ENCODE results near the gene CTIF. TPM values are rescaled to one million over a fixed set of nuclear protein-coding genes. Genes with fewer than 3 reads are reported as not detected.

Gene CTIF
- total RNA-seq, 5 donors from 2014 or later (not counting 1 experiment from before 2014, with no cell fraction given) = 3.2 to 6.7 (median 4.7) TPM

DNA sequence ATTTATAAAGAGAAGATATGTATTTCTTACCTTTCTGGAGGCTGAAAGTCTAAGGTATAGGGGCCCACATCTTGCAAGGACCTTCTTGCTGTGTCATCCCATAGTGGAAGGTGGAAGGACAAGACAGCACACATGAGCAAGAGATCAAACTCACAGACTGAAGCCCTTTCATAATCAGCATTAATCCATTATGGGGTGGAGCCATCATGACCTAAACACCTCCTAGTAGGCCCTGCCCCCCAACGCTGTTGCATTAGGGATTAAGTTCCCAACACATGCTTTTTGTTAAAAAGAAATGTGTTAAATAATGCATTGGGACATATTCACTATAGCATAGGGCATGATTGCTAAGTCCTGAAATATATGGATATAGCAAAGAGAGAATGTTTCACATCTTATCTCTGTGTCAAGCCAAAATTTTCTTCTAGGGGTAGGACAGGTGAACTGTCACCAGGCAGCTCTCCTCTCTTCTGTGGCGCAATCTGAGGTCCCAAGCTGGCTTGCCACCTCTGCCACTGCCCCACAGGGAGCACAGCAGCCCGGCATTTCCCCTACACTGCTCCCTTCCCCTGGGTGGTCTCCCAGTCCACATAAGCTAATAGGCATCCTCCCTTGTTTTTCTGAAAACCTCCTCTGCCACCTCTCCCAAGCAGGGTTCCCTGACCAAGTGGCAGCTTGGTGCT is 8.3 kb upstream of the CTIF start:
- no peaks in the 10 kb centered on the region for H3K36me3 Mint-ChIP-seq
- whole genome bisulfite sequencing (ENCODE audit: insufficient coverage) = 90% methylated on average over 2 of the region's 3 CpGs
- H3K36me3 ChIP-seq (ENCODE audit: control insufficient read depth in 2 of 2, extremely low read depth in 1 of 2, insufficient read depth in 1 of 2, low read length in 1 of 2) = no peaks in the 10 kb centered on the region
- H3K27ac ChIP-seq (ENCODE audit: low read length) = no peak overlapping the region
- peaks cover 22 to 33% of the 10 kb centered on the region in 2 donors for H3K27me3 Mint-ChIP-seq
- peaks cover 0 to 7% of the 10 kb centered on the region in 2 experiments for H3K27me3 ChIP-seq (replicated peaks in 1 of 2; ENCODE audit: control insufficient read depth in 2 of 2, extremely low read depth in 1 of 2, insufficient read depth in 2 of 2, low read length in 1 of 2)
- CTCF ChIA-PET = no interaction called here
- peaks cover 0 to 3% (median 0%) of the 10 kb centered on the region in 3 donors for H3K4me1 Mint-ChIP-seq
- ATAC-seq (replicated peaks in 1 of 4) (no peak), DNase-seq (no peak)
- POLR2A ChIA-PET = no interaction called here
- no peak overlapping the region for H3K27ac Mint-ChIP-seq
- H3K9me3 Mint-ChIP-seq = no peaks in the 10 kb centered on the region
- no peaks in the 10 kb centered on the region for H3K4me1 ChIP-seq (ENCODE audit: control insufficient read depth in 1 of 2, extremely low read depth in 1 of 2, insufficient read depth in 2 of 2, low read length in 2 of 2)
- no peaks in the 10 kb centered on the region for H3K9me3 ChIP-seq
- no peak overlapping the region for H3K4me3 ChIP-seq (ENCODE audit: control insufficient read depth in 1 of 2, extremely low read depth in 1 of 2, low read length in 1 of 2)
- no peak overlapping the region for H3K4me3 Mint-ChIP-seq

DNA sequence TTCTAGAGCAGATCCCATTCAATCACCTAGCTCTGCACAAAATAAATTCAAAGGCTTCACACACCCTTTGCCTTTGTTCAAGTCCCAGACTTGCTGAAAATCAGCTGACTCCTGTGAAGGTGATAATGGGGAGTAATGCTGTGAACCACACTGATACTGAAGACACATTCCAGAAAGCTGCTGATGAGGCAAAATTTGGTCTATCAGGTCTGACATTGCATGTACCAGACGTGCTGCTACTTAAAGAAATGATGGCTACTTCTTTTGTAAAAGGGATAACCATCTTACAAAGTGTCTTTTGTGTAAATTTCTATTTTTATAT is 7.8 kb upstream of the CTIF start:
- Histone ChIP-seq H3K4me3 (ENCODE audit: control insufficient read depth in 1 of 2, extremely low read depth in 1 of 2, low read length in 1 of 2) (no peak overlapping the region), H3K36me3 (ENCODE audit: control insufficient read depth in 2 of 2, extremely low read depth in 1 of 2, insufficient read depth in 1 of 2, low read length in 1 of 2) (no peaks in the 10 kb centered on the region), H3K27ac (ENCODE audit: low read length) (no peak overlapping the region), H3K9me3 (no peaks in the 10 kb centered on the region), H3K4me1 (ENCODE audit: control insufficient read depth in 1 of 2, extremely low read depth in 1 of 2, insufficient read depth in 2 of 2, low read length in 2 of 2) (no peaks in the 10 kb centered on the region), H3K27me3 (replicated peaks in 1 of 2; ENCODE audit: control insufficient read depth in 2 of 2, extremely low read depth in 1 of 2, insufficient read depth in 2 of 2, low read length in 1 of 2) (peaks cover 0 to 10% of the 10 kb centered on the region in 2 experiments)
- H3K27ac Mint-ChIP-seq = no peak overlapping the region
- H3K36me3 Mint-ChIP-seq = no peaks in the 10 kb centered on the region
- H3K4me3 Mint-ChIP-seq = no peak overlapping the region
- peaks cover 0 to 3% (median 0%) of the 10 kb centered on the region in 3 donors for H3K4me1 Mint-ChIP-seq
- peaks cover 21 to 34% of the 10 kb centered on the region in 2 donors for H3K27me3 Mint-ChIP-seq
- ChIA-PET CTCF (no interaction called here), POLR2A (no interaction called here)
- WGBS (ENCODE audit: insufficient coverage) = no CpG with 5 or more reads among the region's 1 CpG
- no peak for ATAC-seq (replicated peaks in 1 of 4)
- no peaks in the 10 kb centered on the region for H3K9me3 Mint-ChIP-seq
- DNase-seq = no peak

DNA sequence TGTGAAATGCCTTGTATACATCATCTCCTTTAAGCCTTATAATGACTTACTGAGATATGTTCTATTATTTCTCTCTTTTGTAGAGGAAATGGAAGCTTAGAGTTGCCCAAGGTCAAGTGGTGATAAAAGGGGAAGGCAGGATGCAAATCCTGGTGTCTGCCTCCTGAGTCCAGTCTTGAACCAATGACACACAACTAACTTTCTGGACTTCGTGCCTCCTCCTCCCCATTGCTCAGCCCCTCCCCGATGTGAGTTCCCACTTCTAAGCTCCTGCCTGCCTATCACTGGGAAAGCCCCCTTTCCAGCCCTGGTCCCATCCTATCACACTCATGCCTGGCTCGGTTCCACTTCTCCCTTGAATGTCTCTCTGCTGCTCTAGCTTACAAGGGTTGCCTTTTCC is 6.9 kb upstream of the CTIF start:
- Histone ChIP-seq H3K4me1 (ENCODE audit: control insufficient read depth in 1 of 2, extremely low read depth in 1 of 2, insufficient read depth in 2 of 2, low read length in 2 of 2) (no peaks in the 10 kb centered on the region), H3K27ac (ENCODE audit: low read length) (no peak overlapping the region), H3K27me3 (replicated peaks in 1 of 2; ENCODE audit: control insufficient read depth in 2 of 2, extremely low read depth in 1 of 2, insufficient read depth in 2 of 2, low read length in 1 of 2) (peaks cover 0 to 14% of the 10 kb centered on the region in 2 experiments), H3K36me3 (ENCODE audit: control insufficient read depth in 2 of 2, extremely low read depth in 1 of 2, insufficient read depth in 1 of 2, low read length in 1 of 2) (no peaks in the 10 kb centered on the region), H3K9me3 (no peaks in the 10 kb centered on the region), H3K4me3 (ENCODE audit: control insufficient read depth in 1 of 2, extremely low read depth in 1 of 2, low read length in 1 of 2) (no peak overlapping the region)
- no peaks in the 10 kb centered on the region for H3K36me3 Mint-ChIP-seq
- peaks cover 0 to 3% (median 0%) of the 10 kb centered on the region in 3 donors for H3K4me1 Mint-ChIP-seq
- POLR2A ChIA-PET = no interaction called here
- no peaks in the 10 kb centered on the region for H3K9me3 Mint-ChIP-seq
- H3K27me3 Mint-ChIP-seq = peaks cover 21 to 34% of the 10 kb centered on the region in 2 donors
- H3K27ac Mint-ChIP-seq = no peak overlapping the region
- ATAC-seq (replicated peaks in 1 of 4) (no peak), DNase-seq (no peak)
- WGBS (ENCODE audit: insufficient coverage) = 79% methylated on average over 3 of the region's 3 CpGs
- CTCF ChIA-PET = no interaction called here
- H3K4me3 Mint-ChIP-seq = no peak overlapping the region

DNA sequence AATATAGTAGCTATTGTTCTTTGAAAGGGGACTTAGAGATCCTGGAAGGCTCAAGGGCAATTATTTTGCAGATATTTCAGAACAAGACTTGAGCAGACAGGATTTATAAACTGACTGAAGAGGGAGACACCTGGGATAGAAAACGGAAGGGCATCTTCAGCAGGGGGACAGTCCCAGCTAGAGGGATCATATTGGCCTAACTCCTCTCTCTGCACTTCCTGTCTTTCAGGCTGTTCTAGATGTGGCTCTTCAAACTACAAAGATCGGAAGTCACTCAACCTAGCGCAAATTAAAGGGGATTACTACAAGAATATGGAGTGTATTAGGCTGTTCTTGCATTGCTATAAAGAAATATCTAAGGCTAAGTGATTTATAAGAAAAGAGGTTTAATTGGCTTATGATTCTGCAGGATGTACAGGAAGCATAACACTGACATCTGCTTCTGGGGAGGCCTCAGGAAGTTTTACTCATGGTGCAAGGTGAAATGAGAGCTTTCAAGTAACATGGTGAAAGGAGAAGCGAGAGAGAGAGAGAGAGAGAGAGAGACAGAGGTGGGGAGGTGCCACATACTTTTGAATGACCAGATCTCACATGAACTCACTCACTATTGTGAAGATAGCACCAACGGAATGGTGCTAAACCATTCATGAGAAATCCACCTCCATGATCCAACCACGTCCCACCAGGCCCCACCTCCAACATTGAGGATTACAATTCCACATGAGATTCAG is 5.3 kb upstream of the CTIF start:
- no peaks in the 10 kb centered on the region for H3K36me3 ChIP-seq (ENCODE audit: control insufficient read depth in 2 of 2, extremely low read depth in 1 of 2, insufficient read depth in 1 of 2, low read length in 1 of 2)
- no peak overlapping the region for H3K4me3 ChIP-seq (ENCODE audit: control insufficient read depth in 1 of 2, extremely low read depth in 1 of 2, low read length in 1 of 2)
- H3K4me1 Mint-ChIP-seq = peaks cover 0 to 6% (median 4%) of the 10 kb centered on the region in 3 donors
- H3K36me3 Mint-ChIP-seq = no peaks in the 10 kb centered on the region
- 100% methylated on average over 1 of the region's 6 CpGs for WGBS (ENCODE audit: insufficient coverage)
- H3K27ac Mint-ChIP-seq = no peak overlapping the region
- H3K4me1 ChIP-seq (ENCODE audit: control insufficient read depth in 1 of 2, extremely low read depth in 1 of 2, insufficient read depth in 2 of 2, low read length in 2 of 2) = peaks cover 0 to 2% of the 10 kb centered on the region in 2 experiments
- H3K27me3 ChIP-seq (replicated peaks in 1 of 2; ENCODE audit: control insufficient read depth in 2 of 2, extremely low read depth in 1 of 2, insufficient read depth in 2 of 2, low read length in 1 of 2) = peaks cover 0 to 17% of the 10 kb centered on the region in 2 experiments
- ATAC-seq (replicated peaks in 1 of 4) = no peak
- peaks cover 14 to 21% of the 10 kb centered on the region in 2 donors for H3K27me3 Mint-ChIP-seq
- no peaks in the 10 kb centered on the region for H3K9me3 Mint-ChIP-seq
- H3K27ac ChIP-seq (ENCODE audit: low read length) = no peak overlapping the region
- no peak overlapping the region for H3K4me3 Mint-ChIP-seq
- no peak for DNase-seq
- H3K9me3 ChIP-seq = no peaks in the 10 kb centered on the region
- ChIA-PET POLR2A (no interaction called here), CTCF (no interaction called here)

DNA sequence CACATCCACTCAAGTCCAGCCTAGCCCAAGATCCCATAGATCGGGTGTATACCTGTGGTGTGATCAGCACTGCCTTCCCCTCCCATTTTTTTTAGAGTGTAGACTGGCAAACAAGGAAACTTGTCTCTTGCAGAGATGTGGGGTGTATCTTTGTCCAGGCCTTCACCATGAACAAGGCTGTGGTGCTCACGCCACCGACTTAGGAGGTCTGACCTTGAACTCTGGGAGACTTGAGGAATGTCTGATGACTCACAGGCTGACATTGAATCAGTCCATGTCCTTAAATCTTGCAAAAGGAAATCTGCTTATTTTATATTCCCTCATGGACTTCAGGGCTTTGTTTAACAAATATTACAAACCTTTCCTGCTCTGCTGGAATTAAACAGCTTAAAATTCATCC is 4.5 kb upstream of the CTIF start:
- DNase-seq = no peak
- H3K4me1 Mint-ChIP-seq = peaks cover 0 to 6% (median 4%) of the 10 kb centered on the region in 3 donors
- Histone ChIP-seq H3K9me3 (no peaks in the 10 kb centered on the region), H3K27ac (ENCODE audit: low read length) (no peak overlapping the region), H3K36me3 (ENCODE audit: control insufficient read depth in 2 of 2, extremely low read depth in 1 of 2, insufficient read depth in 1 of 2, low read length in 1 of 2) (no peaks in the 10 kb centered on the region), H3K4me1 (ENCODE audit: control insufficient read depth in 1 of 2, extremely low read depth in 1 of 2, insufficient read depth in 2 of 2, low read length in 2 of 2) (peaks cover 0 to 8% of the 10 kb centered on the region in 2 experiments), H3K27me3 (replicated peaks in 1 of 2; ENCODE audit: control insufficient read depth in 2 of 2, extremely low read depth in 1 of 2, insufficient read depth in 2 of 2, low read length in 1 of 2) (peaks cover 0 to 24% of the 10 kb centered on the region in 2 experiments), H3K4me3 (ENCODE audit: control insufficient read depth in 1 of 2, extremely low read depth in 1 of 2, low read length in 1 of 2) (no peak overlapping the region)
- no peak for ATAC-seq (replicated peaks in 1 of 4)
- ChIA-PET CTCF (no interaction called here), POLR2A (no interaction called here)
- 94% methylated on average over 2 of the region's 3 CpGs for WGBS (ENCODE audit: insufficient coverage)
- no peaks in the 10 kb centered on the region for H3K9me3 Mint-ChIP-seq
- H3K36me3 Mint-ChIP-seq = no peaks in the 10 kb centered on the region
- no peak overlapping the region for H3K27ac Mint-ChIP-seq
- no peak overlapping the region for H3K4me3 Mint-ChIP-seq
- peaks cover 9 to 13% of the 10 kb centered on the region in 2 donors for H3K27me3 Mint-ChIP-seq

DNA sequence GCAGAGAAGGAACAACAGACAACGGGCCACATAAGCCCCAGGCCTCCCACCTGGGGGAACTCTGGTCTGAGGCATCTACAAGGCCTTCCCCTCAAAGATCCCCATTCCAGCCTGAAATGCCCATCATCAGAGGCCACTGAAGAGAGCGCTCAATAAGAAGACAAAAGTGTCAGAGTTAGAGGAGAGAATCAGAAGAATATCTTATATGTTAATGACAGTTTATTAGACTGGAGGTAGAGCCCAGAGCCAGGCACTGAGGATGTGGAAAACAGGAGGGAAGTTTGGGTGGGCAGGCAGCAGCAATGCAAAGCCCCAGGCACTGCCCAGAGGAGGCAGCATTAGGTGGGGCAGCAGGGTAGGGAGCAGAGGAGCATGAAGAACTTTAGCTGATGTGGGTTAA is 2.9 kb upstream of the CTIF start:
- peaks cover 6 to 11% of the 10 kb centered on the region in 2 donors for H3K27me3 Mint-ChIP-seq
- peaks cover 0 to 39% of the 10 kb centered on the region in 2 experiments for H3K27me3 ChIP-seq (replicated peaks in 1 of 2; ENCODE audit: control insufficient read depth in 2 of 2, extremely low read depth in 1 of 2, insufficient read depth in 2 of 2, low read length in 1 of 2)
- DNase-seq = no peak
- peaks cover 0 to 24% of the 10 kb centered on the region in 2 experiments for H3K4me1 ChIP-seq (ENCODE audit: control insufficient read depth in 1 of 2, extremely low read depth in 1 of 2, insufficient read depth in 2 of 2, low read length in 2 of 2)
- POLR2A ChIA-PET = no interaction called here
- no CpG with 5 or more reads among the region's 2 CpGs for WGBS (ENCODE audit: insufficient coverage)
- H3K9me3 Mint-ChIP-seq = no peaks in the 10 kb centered on the region
- H3K27ac Mint-ChIP-seq = no peak overlapping the region
- peaks cover 0 to 6% (median 4%) of the 10 kb centered on the region in 3 donors for H3K4me1 Mint-ChIP-seq
- H3K4me3 ChIP-seq (ENCODE audit: control insufficient read depth in 1 of 2, extremely low read depth in 1 of 2, low read length in 1 of 2) = no peak overlapping the region
- H3K36me3 ChIP-seq (ENCODE audit: control insufficient read depth in 2 of 2, extremely low read depth in 1 of 2, insufficient read depth in 1 of 2, low read length in 1 of 2) = no peaks in the 10 kb centered on the region
- no peak for ATAC-seq (replicated peaks in 1 of 4)
- H3K9me3 ChIP-seq = no peaks in the 10 kb centered on the region
- H3K36me3 Mint-ChIP-seq = no peaks in the 10 kb centered on the region
- no peak overlapping the region for H3K4me3 Mint-ChIP-seq
- H3K27ac ChIP-seq (ENCODE audit: low read length) = no peak overlapping the region
- CTCF ChIA-PET = interaction anchor here in 1 of 2 donors (0.7 kb wide), 1 partner anchor 1746 kb away, joined by 3 read pairs; no protein-coding TSS in a partner anchor

Data from T-cell (primary cell).